Measurements from ENCODE around the gene TEX12. TPM values are rescaled to one million over a fixed set of nuclear protein-coding genes. Genes with fewer than 3 reads are reported as not detected.

The TEX12 gene
- total and polyA plus RNA-seq, 4 donors = 0.09 to 0.74 (median 0.31) TPM; not detected in 1

- WGBS, 2 donors = 77 to 85% methylated on average over 5 of the region's 5 CpGs
- Histone ChIP-seq H3K9me3 (ENCODE audit: control insufficient read depth in 4 of 4, insufficient read depth in 3 of 4, low read length in 3 of 4) (no peaks in the 10 kb centered on the region), H3K9ac (ENCODE audit: insufficient read depth in 1 of 2, low read length in 2 of 2) (no peak overlapping the region), H3K27me3 (ENCODE audit: control insufficient read depth in 3 of 3, insufficient read depth in 3 of 3, low read length in 2 of 3) (no peaks in the 10 kb centered on the region), H3K27ac (ENCODE audit: low read depth in 1 of 2, low read length in 1 of 2) (no peak overlapping the region), H3K4me3 (no peak overlapping the region), H3K36me3 (ENCODE audit: control insufficient read depth in 4 of 4, insufficient read depth in 4 of 4, low read length in 4 of 4) (peaks cover 0 to 6% (median 0%) of the 10 kb centered on the region in 4 donors), H3K4me1 (ENCODE audit: control insufficient read depth in 5 of 5, insufficient read depth in 5 of 5, low read length in 5 of 5) (no peaks in the 10 kb centered on the region)
- no peak for ATAC-seq (ENCODE audit: insufficient read depth, low FRiP score)
- DNase-seq = no peak
- no peak for TF ChIP-seq CTCF (IDR thresholded peaks at IDR 0.05; ENCODE audit: control extremely low read depth, extremely low read depth)
These were observed 16.7 kb upstream of the TEX12 start for GRCh38 chr11:112150517-112150916.

- Histone ChIP-seq H3K27me3 (ENCODE audit: control insufficient read depth in 3 of 3, insufficient read depth in 3 of 3, low read length in 2 of 3) (no peaks in the 10 kb centered on the region), H3K4me1 (ENCODE audit: control insufficient read depth in 5 of 5, insufficient read depth in 5 of 5, low read length in 5 of 5) (peaks cover 0 to 2% (median 0%) of the 10 kb centered on the region in 5 donors), H3K36me3 (ENCODE audit: control insufficient read depth in 4 of 4, insufficient read depth in 4 of 4, low read length in 4 of 4) (peaks cover 0 to 1% (median 0%) of the 10 kb centered on the region in 4 donors), H3K9ac (ENCODE audit: insufficient read depth in 1 of 2, low read length in 2 of 2) (no peak overlapping the region), H3K4me3 (no peak overlapping the region), H3K27ac (ENCODE audit: low read depth in 1 of 2, low read length in 1 of 2) (no peak overlapping the region), H3K9me3 (ENCODE audit: control insufficient read depth in 4 of 4, insufficient read depth in 3 of 4, low read length in 3 of 4) (no peaks in the 10 kb centered on the region)
- TF ChIP-seq CTCF (IDR thresholded peaks at IDR 0.05; ENCODE audit: control extremely low read depth, extremely low read depth) = no peak
- 86 to 91% methylated on average over 5 of the region's 5 CpGs for WGBS, 2 donors
- ATAC-seq (ENCODE audit: insufficient read depth, low FRiP score) (no peak), DNase-seq (no peak)
These were observed 10.8 kb upstream of the TEX12 start for GRCh38 chr11:112156153-112156955.

- WGBS, 2 donors = 77 to 78% methylated on average over 4 of the region's 4 CpGs
- Histone ChIP-seq H3K27me3 (ENCODE audit: control insufficient read depth in 3 of 3, insufficient read depth in 3 of 3, low read length in 2 of 3) (no peaks in the 10 kb centered on the region), H3K36me3 (ENCODE audit: control insufficient read depth in 4 of 4, insufficient read depth in 4 of 4, low read length in 4 of 4) (peaks cover 0 to 1% (median 0%) of the 10 kb centered on the region in 4 donors), H3K9ac (ENCODE audit: insufficient read depth in 1 of 2, low read length in 2 of 2) (no peak overlapping the region), H3K27ac (ENCODE audit: low read depth in 1 of 2, low read length in 1 of 2) (no peak overlapping the region), H3K4me1 (ENCODE audit: control insufficient read depth in 5 of 5, insufficient read depth in 5 of 5, low read length in 5 of 5) (peaks cover 0 to 2% (median 0%) of the 10 kb centered on the region in 5 donors), H3K9me3 (ENCODE audit: control insufficient read depth in 4 of 4, insufficient read depth in 3 of 4, low read length in 3 of 4) (no peaks in the 10 kb centered on the region), H3K4me3 (no peak overlapping the region)
- DNase-seq (no peak), ATAC-seq (ENCODE audit: insufficient read depth, low FRiP score) (peak; percentile 83)
- no peak for TF ChIP-seq CTCF (IDR thresholded peaks at IDR 0.05; ENCODE audit: control extremely low read depth, extremely low read depth)
These were observed 10.0 kb upstream of the TEX12 start for GRCh38 chr11:112156956-112157766.
